ENCODE measurements around the gene PPP2R2C.

- no peak for TF ChIP-seq ZNF384 (IDR thresholded peaks at IDR 0.05; ENCODE audit: borderline replicate concordance, low read depth, low read length)
- no peak for TF ChIP-seq CTCF (IDR thresholded peaks at IDR 0.05 in 2 of 3, conservative IDR thresholded peaks at IDR 0.05 in 1 of 3; ENCODE audit: control insufficient read depth in 2 of 3, extremely low read depth in 1 of 3, insufficient read depth in 1 of 3, low read depth in 3 of 3, low read length in 3 of 3)
- no peak for TF ChIP-seq POLR2AphosphoS5 (IDR thresholded peaks at IDR 0.05; ENCODE audit: low read length)
- TF ChIP-seq EGR1 (IDR thresholded peaks at IDR 0.05; ENCODE audit: borderline replicate concordance in 1 of 2, low read depth in 2 of 2, low read length in 2 of 2) = no peak
- no peak for TF ChIP-seq RB1 (IDR thresholded peaks at IDR 0.05; ENCODE audit: borderline replicate concordance)
- no peak for TF ChIP-seq HDAC2 (IDR thresholded peaks at IDR 0.05)
- TF ChIP-seq MAX (IDR thresholded peaks at IDR 0.05; ENCODE audit: low read depth, low read length) = no peak
- TF ChIP-seq E2F8 (IDR thresholded peaks at IDR 0.05; ENCODE audit: low read depth, partially characterized antibody) = no peak
- TF ChIP-seq USF2 (IDR thresholded peaks at IDR 0.05; ENCODE audit: borderline replicate concordance, low read depth, low read length) = no peak
- TF ChIP-seq NBN (IDR thresholded peaks at IDR 0.05) = no peak
- TF ChIP-seq ESRRA (IDR thresholded peaks at IDR 0.05; ENCODE audit: low read length) = no peak
- TF ChIP-seq POLR2A (IDR thresholded peaks at IDR 0.05; ENCODE audit: low read depth, low read length) = no peak
Observed at GRCh38 chr4:6420036-6420435, 52.4 kb downstream of the PPP2R2C start.

Measured in GM12878 (cell line).